Measurements from ENCODE around the gene C2orf81.
A peak's percentile ranks its signal among the peaks of the same experiment; 100 is the strongest.

The C2orf81 gene

GRCh38 chr2:74378007-74378406 lies 43.4 kb downstream of the C2orf81 start:
- TF ChIP-seq, protein P1, sequence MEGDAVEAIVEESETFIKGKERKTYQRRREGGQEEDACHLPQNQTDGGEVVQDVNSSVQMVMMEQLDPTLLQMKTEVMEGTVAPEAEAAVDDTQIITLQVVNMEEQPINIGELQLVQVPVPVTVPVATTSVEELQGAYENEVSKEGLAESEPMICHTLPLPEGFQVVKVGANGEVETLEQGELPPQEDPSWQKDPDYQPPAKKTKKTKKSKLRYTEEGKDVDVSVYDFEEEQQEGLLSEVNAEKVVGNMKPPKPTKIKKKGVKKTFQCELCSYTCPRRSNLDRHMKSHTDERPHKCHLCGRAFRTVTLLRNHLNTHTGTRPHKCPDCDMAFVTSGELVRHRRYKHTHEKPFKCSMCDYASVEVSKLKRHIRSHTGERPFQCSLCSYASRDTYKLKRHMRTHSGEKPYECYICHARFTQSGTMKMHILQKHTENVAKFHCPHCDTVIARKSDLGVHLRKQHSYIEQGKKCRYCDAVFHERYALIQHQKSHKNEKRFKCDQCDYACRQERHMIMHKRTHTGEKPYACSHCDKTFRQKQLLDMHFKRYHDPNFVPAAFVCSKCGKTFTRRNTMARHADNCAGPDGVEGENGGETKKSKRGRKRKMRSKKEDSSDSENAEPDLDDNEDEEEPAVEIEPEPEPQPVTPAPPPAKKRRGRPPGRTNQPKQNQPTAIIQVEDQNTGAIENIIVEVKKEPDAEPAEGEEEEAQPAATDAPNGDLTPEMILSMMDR (IDR thresholded peaks at IDR 0.05; ENCODE audit: low read depth, low read length), result no peak
- no peaks in the 10 kb centered on the region for H3K9me3 ChIP-seq

DNA sequence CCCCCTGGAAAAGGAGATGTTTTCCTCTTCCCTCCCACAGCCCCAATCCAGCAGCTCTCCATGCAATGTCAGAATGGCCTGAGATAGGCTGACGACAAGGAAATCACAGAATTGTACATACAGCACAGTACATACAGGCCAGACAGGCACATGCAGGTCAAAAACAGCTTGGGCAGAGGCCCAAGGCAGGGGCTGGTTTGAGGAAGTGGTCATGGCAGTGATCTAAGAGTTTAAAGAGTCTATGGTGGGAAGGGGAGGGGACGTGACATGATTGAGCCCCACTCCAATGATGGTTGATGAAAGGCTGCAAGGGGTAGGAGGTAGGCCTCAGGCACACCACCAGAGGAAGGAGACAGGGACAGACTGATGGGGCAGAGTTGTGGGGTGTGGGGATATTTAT lies 45.6 kb downstream of the C2orf81 start:
- DNase-seq, result no peak
- Histone ChIP-seq H3K4me3 (ENCODE audit: low read depth, low read length) (no peak overlapping the region), H3K27me3 (no peaks in the 10 kb centered on the region), H3K4me1 (peaks cover 3% of the 10 kb centered on the region; the same call in 1 of the 2 replicates), H3K36me3 (no peaks in the 10 kb centered on the region; the same call in 1 of the 2 replicates), H3K9me3 (no peaks in the 10 kb centered on the region)
- TF ChIP-seq, protein P1 (IDR thresholded peaks at IDR 0.05; ENCODE audit: low read depth, low read length), result no peak

More at GRCh38 chr2:74378007-74378406, 43.4 kb downstream of the C2orf81 start:
- H3K4me3 ChIP-seq (ENCODE audit: low read depth, low read length), result no peak overlapping the region
- peaks cover 3% of the 10 kb centered on the region; the same call in 1 of the 2 replicates for H3K4me1 ChIP-seq
- no peaks in the 10 kb centered on the region; the same call in 1 of the 2 replicates for H3K36me3 ChIP-seq
- no peak for DNase-seq
- H3K27me3 ChIP-seq, result no peaks in the 10 kb centered on the region

DNA sequence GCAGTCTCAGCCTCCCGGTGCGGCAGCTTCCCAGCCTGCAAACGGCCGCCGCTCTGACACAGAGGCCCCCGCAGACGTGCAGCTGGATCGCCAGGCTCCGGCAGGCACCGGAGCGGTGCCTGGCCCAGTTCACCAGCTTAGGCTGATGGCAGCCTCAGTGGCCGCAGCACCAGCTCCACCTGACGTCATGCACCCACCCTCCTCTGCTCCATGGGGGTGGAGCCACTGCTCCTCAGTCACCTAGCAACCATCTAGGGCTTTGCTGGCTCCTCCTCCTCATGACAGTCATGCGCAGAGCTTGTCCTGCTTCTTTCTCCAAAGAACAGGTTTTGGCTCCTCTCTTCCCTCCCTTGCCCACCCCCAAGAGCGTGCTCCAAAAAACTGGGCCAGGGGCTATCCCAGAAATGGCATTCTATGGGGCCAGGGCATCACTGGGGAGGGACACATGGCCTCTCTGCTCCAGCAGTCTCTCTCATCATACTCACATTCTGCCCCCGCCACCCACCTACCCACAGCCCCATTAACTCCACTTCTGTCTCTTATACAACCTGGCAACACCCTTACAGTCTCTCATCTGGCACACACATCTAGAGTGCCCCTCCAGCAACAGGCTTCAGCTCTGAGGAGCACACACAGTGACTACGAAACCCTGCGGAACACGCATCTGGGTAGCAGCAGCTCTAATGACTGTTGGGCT lies 46.8 kb downstream of the C2orf81 start:
- Histone ChIP-seq H3K36me3 (peaks cover 5% of the 10 kb centered on the region; the same call in 1 of the 2 replicates), H3K27me3 (no peaks in the 10 kb centered on the region), H3K9me3 (no peaks in the 10 kb centered on the region), H3K4me3 (ENCODE audit: low read depth, low read length) (peak overlapping the region; percentile 71), H3K4me1 (peaks cover 3% of the 10 kb centered on the region; the same call in 1 of the 2 replicates)
- TF ChIP-seq, protein P1 (IDR thresholded peaks at IDR 0.05; ENCODE audit: low read depth, low read length), result no peak
- peak; percentile 86 for DNase-seq

GRCh38 chr2:74373985-74374384 lies 47.4 kb downstream of the C2orf81 start:
- Histone ChIP-seq H3K4me1 (peaks cover 3% of the 10 kb centered on the region; the same call in 1 of the 2 replicates), H3K9me3 (no peaks in the 10 kb centered on the region), H3K27me3 (no peaks in the 10 kb centered on the region), H3K4me3 (ENCODE audit: low read depth, low read length) (peak overlapping the region; percentile 71), H3K36me3 (peaks cover 10% of the 10 kb centered on the region)
- DNase-seq, result no peak
- TF ChIP-seq, protein P1 (IDR thresholded peaks at IDR 0.05; ENCODE audit: low read depth, low read length), result no peak

- Histone ChIP-seq H3K4me1 (peaks cover 3% of the 10 kb centered on the region; the same call in 1 of the 2 replicates), H3K4me3 (ENCODE audit: low read depth, low read length) (peak overlapping the region; percentile 71), H3K36me3 (peaks cover 17% of the 10 kb centered on the region), H3K27me3 (no peaks in the 10 kb centered on the region), H3K9me3 (no peaks in the 10 kb centered on the region)
- peak; percentile 47 for DNase-seq
- TF ChIP-seq, protein P1 (IDR thresholded peaks at IDR 0.05; ENCODE audit: low read depth, low read length), result no peak
These were observed 48.2 kb downstream of the C2orf81 start for GRCh38 chr2:74373221-74373676.

GRCh38 chr2:74372674-74373073 lies 48.7 kb downstream of the C2orf81 start:
- no peaks in the 10 kb centered on the region for H3K9me3 ChIP-seq
- H3K36me3 ChIP-seq, result peaks cover 21% of the 10 kb centered on the region
- H3K4me3 ChIP-seq (ENCODE audit: low read depth, low read length), result no peak overlapping the region; the same call in 1 of the 2 replicates
- no peak for DNase-seq
- TF ChIP-seq, protein P1 (IDR thresholded peaks at IDR 0.05; ENCODE audit: low read depth, low read length), result no peak
- H3K4me1 ChIP-seq, result peaks cover 3% of the 10 kb centered on the region; the same call in 1 of the 2 replicates
- no peaks in the 10 kb centered on the region for H3K27me3 ChIP-seq
